Fibroblast of villous mesenchyme (primary cell): ENCODE measurements around the gene JDP2. TPM values are rescaled to one million over a fixed set of nuclear protein-coding genes. Genes with fewer than 3 reads are reported as not detected.

ENCODE experiments used
- DNase-seq: peaks from one replicate; pipeline ENCODE4 v3.0.0-alpha.2; 2010; ENCODE audit warnings: low read depth
- H3K4me3 ChIP-seq: 2 replicates; pipeline ENCODE4 v1.5.1; 2011; ENCODE audit warnings: low read depth, mild to moderate bottlenecking, low read length
- total RNA-seq: library from RNA; depleted of rRNA; stranded (reverse); fragments of >200 nt; gene quantifications from 2 replicates; pipeline ENCODE4 v1.2.3, GENCODE V29; 2012
- TF ChIP-seq, protein P1 (sequence below): IDR thresholded peaks from 2 replicates; pipeline ENCODE4 v1.5.1; 2012; ENCODE audit warnings: low read depth, mild to moderate bottlenecking, low read length; ENCODE audit not compliant: insufficient read depth

The JDP2 gene
- total RNA-seq, 1 donor = 51.4 TPM

DNA sequence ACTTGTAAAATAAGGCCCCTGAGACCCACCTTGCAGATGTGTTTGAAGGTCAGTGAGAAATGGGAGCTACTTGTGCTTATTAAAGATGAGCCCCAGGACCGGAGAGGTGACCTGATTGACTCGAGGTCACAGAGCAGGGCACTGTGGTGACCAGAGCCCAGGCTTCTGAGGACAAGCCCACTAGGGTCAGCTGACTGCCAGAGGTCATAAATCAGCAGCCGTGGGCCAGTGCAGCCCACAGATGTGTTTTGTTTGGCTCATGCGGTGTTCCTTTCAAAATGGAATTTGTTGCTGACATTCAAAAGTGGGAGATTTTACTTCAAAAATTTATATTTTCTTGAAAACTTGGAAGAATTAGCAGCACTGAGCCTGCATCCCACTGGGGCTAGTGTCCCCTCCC lies 24.5 kb downstream of the JDP2 start:
- TF ChIP-seq, protein P1, sequence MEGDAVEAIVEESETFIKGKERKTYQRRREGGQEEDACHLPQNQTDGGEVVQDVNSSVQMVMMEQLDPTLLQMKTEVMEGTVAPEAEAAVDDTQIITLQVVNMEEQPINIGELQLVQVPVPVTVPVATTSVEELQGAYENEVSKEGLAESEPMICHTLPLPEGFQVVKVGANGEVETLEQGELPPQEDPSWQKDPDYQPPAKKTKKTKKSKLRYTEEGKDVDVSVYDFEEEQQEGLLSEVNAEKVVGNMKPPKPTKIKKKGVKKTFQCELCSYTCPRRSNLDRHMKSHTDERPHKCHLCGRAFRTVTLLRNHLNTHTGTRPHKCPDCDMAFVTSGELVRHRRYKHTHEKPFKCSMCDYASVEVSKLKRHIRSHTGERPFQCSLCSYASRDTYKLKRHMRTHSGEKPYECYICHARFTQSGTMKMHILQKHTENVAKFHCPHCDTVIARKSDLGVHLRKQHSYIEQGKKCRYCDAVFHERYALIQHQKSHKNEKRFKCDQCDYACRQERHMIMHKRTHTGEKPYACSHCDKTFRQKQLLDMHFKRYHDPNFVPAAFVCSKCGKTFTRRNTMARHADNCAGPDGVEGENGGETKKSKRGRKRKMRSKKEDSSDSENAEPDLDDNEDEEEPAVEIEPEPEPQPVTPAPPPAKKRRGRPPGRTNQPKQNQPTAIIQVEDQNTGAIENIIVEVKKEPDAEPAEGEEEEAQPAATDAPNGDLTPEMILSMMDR = no peak
- peak; percentile 58 for DNase-seq
- no peak overlapping the region for H3K4me3 ChIP-seq

- TF ChIP-seq, protein P1 = no peak
- peak overlapping the region; percentile 16 for H3K4me3 ChIP-seq
- peak; percentile 97 for DNase-seq
These were observed 25.3 kb downstream of the JDP2 start for GRCh38 chr14:75452900-75453816.

DNA sequence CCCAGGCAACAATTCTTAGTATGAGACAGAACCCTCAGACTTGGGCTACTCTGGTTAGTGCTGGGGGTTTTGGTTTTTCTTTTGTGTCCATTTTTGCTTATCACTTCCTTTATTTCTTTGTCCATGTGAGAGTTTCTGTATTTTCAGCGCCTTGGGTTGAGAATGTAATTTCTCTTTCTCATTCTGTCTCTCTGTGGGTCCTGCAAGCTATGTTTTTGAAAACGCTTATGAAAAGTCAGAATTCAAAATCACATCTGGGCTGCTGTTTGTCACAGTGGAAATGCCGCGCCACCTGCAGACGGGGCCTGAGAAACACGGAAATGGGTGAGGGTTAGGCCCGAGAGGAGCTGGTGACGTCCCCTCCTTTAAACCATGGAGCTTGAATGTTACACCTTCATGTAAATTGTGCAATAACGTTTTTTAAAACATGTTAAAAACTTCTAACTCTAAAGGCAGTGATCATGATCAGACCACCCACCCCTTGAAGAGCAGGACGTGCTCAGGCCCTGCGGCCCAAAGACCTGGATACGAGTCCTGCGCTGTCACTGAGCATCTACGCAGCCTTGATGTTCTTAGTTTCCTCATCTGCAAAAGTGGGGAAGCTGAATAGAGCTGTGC lies 26.1 kb downstream of the JDP2 start:
- TF ChIP-seq, protein P1 = peak; percentile 14
- no peak for DNase-seq
- H3K4me3 ChIP-seq = no peak overlapping the region

- no peak overlapping the region for H3K4me3 ChIP-seq
- DNase-seq = peak; percentile 87
- TF ChIP-seq, protein P1 = no peak
These were observed 27.2 kb downstream of the JDP2 start for GRCh38 chr14:75454963-75455546.

DNA sequence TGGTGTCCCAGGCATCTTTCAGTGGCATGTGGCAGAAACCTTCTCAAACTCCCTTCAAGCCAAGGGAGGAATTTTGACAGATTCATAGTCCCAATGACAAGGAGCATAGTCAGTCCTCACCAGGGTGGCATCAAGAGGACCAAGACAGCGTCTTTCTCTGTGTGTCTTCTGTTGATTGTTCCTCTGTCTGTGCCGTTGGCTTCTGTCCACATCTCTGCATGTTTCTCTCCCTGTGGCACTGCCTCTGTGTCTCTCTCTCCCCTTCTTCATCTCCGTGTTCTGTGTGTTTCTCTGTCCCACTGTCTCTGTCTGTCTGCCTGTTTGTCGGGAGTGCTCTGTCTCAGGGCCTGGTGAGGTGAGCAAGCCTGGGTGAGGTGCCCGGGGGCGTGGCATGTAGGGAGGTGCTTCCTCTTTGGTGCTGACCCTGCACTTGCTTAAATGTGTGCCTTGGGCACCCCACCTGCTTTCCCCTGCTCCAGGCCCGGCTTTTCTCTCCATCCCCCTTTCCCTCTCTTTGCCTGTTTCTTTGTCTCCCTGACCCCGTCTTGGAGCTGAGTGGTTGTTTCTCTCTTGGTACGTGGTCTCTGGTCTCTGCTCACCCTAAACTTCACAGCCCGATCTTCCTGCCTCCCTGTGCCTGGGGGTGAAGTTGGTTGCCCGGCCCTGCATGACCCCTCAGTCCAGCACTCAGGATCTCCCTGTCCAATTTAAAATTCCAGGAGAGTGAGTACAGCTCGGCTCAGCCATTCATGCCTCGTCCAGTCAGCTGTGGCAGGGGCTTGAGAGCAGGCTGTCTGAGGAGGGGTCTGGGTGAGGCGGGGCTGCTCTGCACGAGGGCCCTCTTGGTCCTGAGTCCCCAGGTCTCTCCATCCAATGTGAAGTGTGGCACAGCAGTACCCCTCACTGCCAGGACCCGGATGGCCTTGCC lies 28.5 kb downstream of the JDP2 start:
- TF ChIP-seq, protein P1 = no peak
- DNase-seq = no peak
- H3K4me3 ChIP-seq = no peak overlapping the region

DNA sequence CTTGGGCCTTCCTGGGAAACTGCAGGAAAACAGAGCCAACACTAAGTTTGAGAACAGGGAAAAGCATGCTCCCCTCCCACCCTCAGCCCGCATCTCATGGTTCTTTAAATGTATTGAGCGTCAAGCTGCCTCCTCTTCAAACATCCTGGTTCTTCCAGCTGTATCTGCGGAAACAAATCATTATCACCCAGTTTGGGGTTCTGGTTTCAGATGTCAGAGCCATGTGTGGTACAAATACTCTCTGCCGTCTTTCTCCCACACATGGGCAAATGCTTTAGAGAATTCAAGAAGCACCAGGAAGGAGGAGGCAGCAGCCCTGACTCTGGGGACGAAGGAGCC lies 29.1 kb downstream of the JDP2 start:
- TF ChIP-seq, protein P1 = no peak
- H3K4me3 ChIP-seq = no peak overlapping the region
- peak; percentile 55 for DNase-seq
